ENCODE results near the gene MMS22L. TPM values are rescaled to one million over a fixed set of nuclear protein-coding genes. Genes with fewer than 3 reads are reported as not detected.
A peak's percentile ranks its signal among the peaks of the same experiment; 100 is the strongest.

The MMS22L gene
- total RNA-seq, 1 donor from 2014 or later = 33.2 TPM

DNA sequence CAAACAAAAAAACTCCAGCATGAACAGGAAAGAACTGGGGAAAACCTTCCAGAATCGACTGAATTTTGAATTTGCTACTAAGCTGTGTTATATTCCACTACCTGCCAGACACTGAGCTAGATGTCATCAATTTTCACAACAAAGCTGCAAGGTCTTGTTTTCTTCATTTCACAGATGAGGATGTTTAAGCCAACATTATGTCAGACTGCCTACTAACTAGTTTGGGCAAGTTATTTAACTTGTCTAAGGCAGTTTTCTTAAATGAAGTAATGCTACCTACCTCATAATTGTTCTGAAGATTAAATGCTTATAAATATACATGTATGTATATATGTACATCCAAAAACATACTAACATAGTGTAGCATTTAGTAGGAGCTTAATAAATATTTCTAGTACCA, 144.4 kb downstream of the MMS22L start:
- DNase-seq (ENCODE audit: low spot score) = no peak

- no peak for DNase-seq (ENCODE audit: low spot score)
Observed at GRCh38 chr6:97136626-97137358, 146.2 kb downstream of the MMS22L start.

DNA sequence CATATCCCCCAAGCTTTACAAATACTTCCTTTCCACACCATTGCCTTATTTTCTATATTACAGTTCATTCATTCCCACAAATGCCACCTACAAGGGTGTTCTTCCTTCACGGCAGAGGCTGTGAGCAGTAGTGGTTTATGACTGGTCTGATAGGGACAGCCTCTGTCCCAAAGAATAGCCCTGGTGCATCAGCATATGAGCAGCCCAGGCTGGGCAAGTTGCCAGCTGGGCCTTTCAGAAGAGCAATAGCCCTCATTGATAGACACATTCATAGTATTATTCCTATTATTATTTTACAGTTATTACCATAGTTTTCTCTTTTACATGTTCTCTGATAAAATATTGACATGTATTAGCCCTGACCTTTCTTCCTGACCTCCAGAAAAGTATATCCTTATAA, 149.9 kb downstream of the MMS22L start:
- no peak for DNase-seq (ENCODE audit: low spot score)

- no peak for DNase-seq (ENCODE audit: low spot score)
Observed at GRCh38 chr6:97129106-97129505, 153.9 kb downstream of the MMS22L start.

GRCh38 chr6:97128507-97128906, 154.5 kb downstream of the MMS22L start:
- no peak for DNase-seq (ENCODE audit: low spot score)

- no peak for DNase-seq (ENCODE audit: low spot score)
Observed at GRCh38 chr6:97123652-97124051, 159.4 kb downstream of the MMS22L start.

- no peak for DNase-seq (ENCODE audit: low spot score)
Observed at GRCh38 chr6:97123112-97123511, 159.9 kb downstream of the MMS22L start.

- no peak for DNase-seq (ENCODE audit: low spot score)
Observed at GRCh38 chr6:97120511-97120910, 162.5 kb downstream of the MMS22L start.

- no peak for DNase-seq (ENCODE audit: low spot score)
Observed at GRCh38 chr6:97114645-97115044, 168.4 kb downstream of the MMS22L start.

- no peak for DNase-seq (ENCODE audit: low spot score)
Observed at GRCh38 chr6:97113170-97113569, 169.8 kb downstream of the MMS22L start.

DNA sequence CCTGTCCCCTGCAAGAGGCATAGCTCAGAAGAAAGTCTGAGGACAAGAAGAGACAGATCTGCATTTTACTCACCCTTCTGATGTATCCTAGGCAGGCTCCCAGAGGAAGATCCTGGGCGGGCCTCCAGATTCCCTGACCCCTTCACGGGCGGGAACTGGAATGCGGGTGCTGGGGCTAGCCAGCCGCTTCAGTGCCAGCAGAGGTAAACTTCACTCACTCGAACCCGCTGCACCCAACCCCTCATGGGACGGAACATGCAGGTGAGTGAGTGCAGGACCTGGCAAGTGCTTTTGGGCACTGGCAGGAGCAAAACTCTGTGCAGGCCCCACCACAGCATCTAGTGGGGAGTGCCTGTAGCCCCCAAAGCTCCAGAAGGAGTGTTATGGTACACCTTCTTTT, 171.8 kb downstream of the MMS22L start:
- no peak for DNase-seq (ENCODE audit: low spot score)

GRCh38 chr6:97110626-97111025, 172.4 kb downstream of the MMS22L start:
- peak; percentile 21 for DNase-seq (ENCODE audit: low spot score)

- no peak for DNase-seq (ENCODE audit: low spot score)
Observed at GRCh38 chr6:97110149-97110548, 172.9 kb downstream of the MMS22L start.

DNA sequence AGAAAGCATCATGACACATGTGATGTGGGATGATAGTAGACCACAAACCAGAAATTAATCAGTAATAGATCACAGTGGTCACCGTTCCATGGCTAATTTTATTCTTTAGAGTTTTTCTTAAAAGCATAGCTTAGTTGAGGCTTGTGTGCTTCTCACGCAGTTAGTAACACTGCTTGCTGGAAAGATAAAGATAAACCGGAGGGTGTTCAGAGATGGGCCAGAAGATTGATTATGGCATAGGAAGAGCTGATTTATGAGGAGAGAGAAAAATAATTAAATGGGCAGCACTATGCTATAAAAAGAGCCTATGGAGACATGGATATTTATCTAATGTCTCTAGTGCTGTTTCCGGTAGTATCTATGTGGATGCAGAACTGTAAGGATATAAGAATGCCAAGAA, 173.6 kb downstream of the MMS22L start:
- DNase-seq (ENCODE audit: low spot score) = no peak

DNA sequence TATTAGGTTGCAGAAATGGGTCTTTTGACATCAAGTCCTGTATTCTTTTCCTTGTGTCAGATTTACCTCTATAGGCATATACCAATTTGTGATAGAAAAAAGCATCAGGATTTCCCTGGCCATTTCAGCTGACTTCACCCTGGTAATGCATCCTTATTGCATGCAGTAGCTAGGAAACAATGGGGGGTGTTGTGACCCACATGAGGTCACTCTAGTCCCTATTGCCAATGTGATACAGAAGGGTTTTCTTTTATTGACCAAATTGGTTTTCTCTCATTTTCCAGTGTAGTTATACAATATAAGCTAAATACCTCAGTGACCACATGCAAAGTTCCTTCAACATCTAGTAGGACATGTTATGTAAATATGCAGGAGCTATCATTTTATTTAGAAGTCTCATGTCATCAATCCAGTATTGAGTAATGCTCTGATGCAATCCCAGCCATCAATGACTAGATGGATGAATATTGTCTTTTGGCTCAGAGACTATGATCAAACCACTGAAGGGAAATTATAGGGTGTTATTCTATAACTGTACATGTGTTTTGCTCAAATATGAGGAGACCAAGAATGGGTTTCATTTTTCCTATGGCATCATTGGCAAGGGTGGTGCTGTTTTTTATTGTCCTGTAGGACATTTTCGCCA, 180.7 kb downstream of the MMS22L start:
- no peak for DNase-seq (ENCODE audit: low spot score)

DNA sequence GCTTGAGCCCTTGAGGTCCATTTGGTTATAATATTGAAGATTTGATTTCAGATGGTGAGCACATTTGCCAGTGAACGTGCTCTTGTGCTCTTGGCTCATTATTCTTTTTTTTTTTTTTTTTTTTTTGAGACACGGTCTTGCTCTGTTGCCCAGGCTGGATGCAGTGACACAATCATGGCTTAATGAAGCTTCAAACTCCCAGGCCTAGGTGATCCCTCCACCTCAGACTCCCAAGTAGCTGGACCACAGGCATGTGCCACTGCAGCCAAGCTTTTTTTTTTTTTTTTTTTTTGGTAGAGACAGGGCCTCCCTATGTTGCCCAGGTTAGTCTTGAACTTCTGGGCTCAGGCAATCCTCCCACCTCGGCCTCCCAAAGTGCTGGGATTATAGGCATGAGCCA, 182.3 kb downstream of the MMS22L start:
- DNase-seq (ENCODE audit: low spot score) = no peak

- DNase-seq (ENCODE audit: low spot score) = peak; percentile 18
Observed at GRCh38 chr6:97097068-97098047, 185.7 kb downstream of the MMS22L start.

- peak; percentile 34 for DNase-seq (ENCODE audit: low spot score)
Observed at GRCh38 chr6:97095311-97095850, 187.6 kb downstream of the MMS22L start.

GRCh38 chr6:97094376-97094775, 188.6 kb downstream of the MMS22L start:
- no peak for DNase-seq (ENCODE audit: low spot score)

GRCh38 chr6:97092673-97093305, 190.2 kb downstream of the MMS22L start:
- DNase-seq (ENCODE audit: low spot score) = no peak
